NCI-H345 treated with DMSO at 0.1 percent for 48 hours (cell line): ENCODE measurements around the gene PAMR1.
"Not testable (repeated sequence)": the region's sequence is repeated elsewhere in the genome, so short reads cannot be mapped to it uniquely, and the experiment has no call there.

Experiments
- DNase-seq: peaks from one replicate; lab custom pipeline; 2025; ENCODE audit not compliant: unreplicated experiment; lab: John Stamatoyannopoulos, UW

PAMR1 gene

GRCh38 chr11:35545391-35546003 is 20.1 kb upstream of the PAMR1 start:
- no peak for DNase-seq

GRCh38 chr11:35543481-35543880 is 18.1 kb upstream of the PAMR1 start:
- DNase-seq = no peak

- DNase-seq = no peak
Measured at GRCh38 chr11:35541621-35542375, 16.4 kb upstream of the PAMR1 start.

- DNase-seq = no peak
Measured at GRCh38 chr11:35540526-35540925, 15.1 kb upstream of the PAMR1 start.

- DNase-seq = no peak
Measured at GRCh38 chr11:35539781-35540281, 14.4 kb upstream of the PAMR1 start.

GRCh38 chr11:35539256-35539655 is 13.8 kb upstream of the PAMR1 start:
- DNase-seq = no peak

GRCh38 chr11:35536470-35536869 is 11.1 kb upstream of the PAMR1 start:
- no peak for DNase-seq

GRCh38 chr11:35531246-35531645 is 5.8 kb upstream of the PAMR1 start:
- no peak for DNase-seq

- no peak for DNase-seq
Measured at GRCh38 chr11:35529971-35530495, 4.6 kb upstream of the PAMR1 start.

- no peak for DNase-seq
Measured at GRCh38 chr11:35526370-35526792, 965 bp upstream of the PAMR1 start.

- no peak for DNase-seq
Measured at GRCh38 chr11:35524780-35525179, 636 bp downstream of the PAMR1 start.

GRCh38 chr11:35523861-35524260 is 1.6 kb downstream of the PAMR1 start:
- no peak for DNase-seq

GRCh38 chr11:35523331-35523768 is 2.1 kb downstream of the PAMR1 start:
- no peak for DNase-seq

- DNase-seq = not testable (repeated sequence)
Measured at GRCh38 chr11:35522091-35522490, 3.3 kb downstream of the PAMR1 start.

- no peak for DNase-seq
Measured at GRCh38 chr11:35520376-35520775, 5.0 kb downstream of the PAMR1 start.

- no peak for DNase-seq
Measured at GRCh38 chr11:35518766-35519165, 6.7 kb downstream of the PAMR1 start.

- DNase-seq = no peak
Measured at GRCh38 chr11:35517481-35517880, 7.9 kb downstream of the PAMR1 start.

GRCh38 chr11:35516403-35516802 is 9.0 kb downstream of the PAMR1 start:
- no peak for DNase-seq

GRCh38 chr11:35515224-35515623 is 10.2 kb downstream of the PAMR1 start:
- no peak for DNase-seq

GRCh38 chr11:35514481-35514880 is 10.9 kb downstream of the PAMR1 start:
- DNase-seq = no peak

- DNase-seq = no peak
Measured at GRCh38 chr11:35511666-35512065, 13.8 kb downstream of the PAMR1 start.

GRCh38 chr11:35507688-35508087 is 17.7 kb downstream of the PAMR1 start:
- DNase-seq = no peak
